BLaER1 (cell line): Measurements from ENCODE around the gene FEM1A.
"Not testable (repeated sequence)": the region's sequence is repeated elsewhere in the genome, so short reads cannot be mapped to it uniquely, and the experiment has no call there.

Source experiments
- H3K27ac ChIP-seq: shearing (Covaris generic); formaldehyde crosslinking; 2 replicates; pipeline ENCODE4 v1.8.1; 2022
- H3K27me3 ChIP-seq: shearing (Covaris generic); formaldehyde crosslinking; 2 replicates; pipeline ENCODE4 v1.8.1; 2022
- H3K36me3 ChIP-seq: shearing (Covaris generic); formaldehyde crosslinking; 2 replicates; pipeline ENCODE4 v1.8.1; 2022
- H3K4me1 ChIP-seq: shearing (Covaris generic); formaldehyde crosslinking; 2 replicates; pipeline ENCODE4 v1.8.1; 2022
- H3K4me2 ChIP-seq: shearing (Covaris generic); formaldehyde crosslinking; 2 replicates; pipeline ENCODE4 v1.8.1; 2022
- H3K4me3 ChIP-seq: shearing (Covaris generic); formaldehyde crosslinking; 2 replicates; pipeline ENCODE4 v1.8.1; 2022
- H3K9ac ChIP-seq: shearing (Covaris generic); formaldehyde crosslinking; 2 replicates; pipeline ENCODE4 v1.8.1; 2022
- H3K9me3 ChIP-seq: shearing (Covaris generic); formaldehyde crosslinking; 2 replicates; pipeline ENCODE4 v1.8.1; 2022
- H4K20me1 ChIP-seq: shearing (Covaris generic); formaldehyde crosslinking; 2 replicates; pipeline ENCODE4 v1.8.1; 2022
- Cebpa-rat ChIP-seq: shearing (Covaris generic); IDR thresholded peaks from 2 replicates; pipeline ENCODE4 v1.8.1; 2022

Gene FEM1A

GRCh38 chr19:4823577-4823976, 32.0 kb downstream of the FEM1A start:
- H3K27ac ChIP-seq: no peak overlapping the region
- H4K20me1 ChIP-seq: peaks cover 20% of the 10 kb centered on the region; the same call in 1 of the 2 replicates
- no peak overlapping the region for H3K9ac ChIP-seq
- H3K36me3 ChIP-seq: peaks cover 56% of the 10 kb centered on the region
- no peak overlapping the region for H3K4me3 ChIP-seq
- H3K4me1 ChIP-seq: peaks cover 8% of the 10 kb centered on the region
- no peak overlapping the region for H3K4me2 ChIP-seq
- no peaks in the 10 kb centered on the region for H3K27me3 ChIP-seq
- H3K9me3 ChIP-seq: no peaks in the 10 kb centered on the region
- no peak for TF ChIP-seq Cebpa-rat

GRCh38 chr19:4829001-4829712, 37.6 kb downstream of the FEM1A start:
- Histone ChIP-seq H3K27ac (peak overlapping the region; percentile 35; the same call in 1 of the 2 replicates), H3K4me3 (no peak overlapping the region), H3K9ac (no peak overlapping the region; the same call in 1 of the 2 replicates)

GRCh38 chr19:4830332-4830731, 38.8 kb downstream of the FEM1A start:
- no peaks in the 10 kb centered on the region for H3K9me3 ChIP-seq
- H3K4me1 ChIP-seq: peaks cover 33% of the 10 kb centered on the region
- H3K36me3 ChIP-seq: peaks cover 13% of the 10 kb centered on the region; the same call in 1 of the 2 replicates
- peak overlapping the region; percentile 91 for H3K27ac ChIP-seq
- no peaks in the 10 kb centered on the region for H3K27me3 ChIP-seq
- TF ChIP-seq Cebpa-rat: no peak
- peak overlapping the region; percentile 90 for H3K4me3 ChIP-seq
- H3K9ac ChIP-seq: peak overlapping the region; percentile 92; the same call in 1 of the 2 replicates
- H4K20me1 ChIP-seq: peaks cover 28% of the 10 kb centered on the region; the same call in 1 of the 2 replicates
- H3K4me2 ChIP-seq: peak overlapping the region; percentile 94

More at GRCh38 chr19:4829001-4829712, 37.6 kb downstream of the FEM1A start:
- peaks cover 33% of the 10 kb centered on the region for H3K4me1 ChIP-seq
- H3K36me3 ChIP-seq: peaks cover 21% of the 10 kb centered on the region; the same call in 1 of the 2 replicates
- peak overlapping the region; percentile 94 for H3K4me2 ChIP-seq
- TF ChIP-seq Cebpa-rat: no peak
- H3K27me3 ChIP-seq: no peaks in the 10 kb centered on the region
- peaks cover 28% of the 10 kb centered on the region; the same call in 1 of the 2 replicates for H4K20me1 ChIP-seq
- H3K9me3 ChIP-seq: no peaks in the 10 kb centered on the region

GRCh38 chr19:4830768-4831265, 39.3 kb downstream of the FEM1A start:
- Histone ChIP-seq H3K27ac (peak overlapping the region; percentile 91), H3K9ac (peak overlapping the region; percentile 92)

GRCh38 chr19:4831304-4831978, 39.9 kb downstream of the FEM1A start, which contains the start of gene TICAM1:
Gene TICAM1 (minus strand): TSS chr19:4831712. CDS start chr19:4818377, 13,335 bp downstream.
- Histone ChIP-seq H3K4me2 (peak within 1 kb of the TSS; percentile 94), H3K9me3 (no peaks in the 10 kb centered on the region), H3K27ac (peak within 1 kb of the TSS; percentile 91), H4K20me1 (peaks cover 27% of the 10 kb centered on the region; the same call in 1 of the 2 replicates), H3K9ac (peak within 1 kb of the TSS; percentile 92), H3K27me3 (no peaks in the 10 kb centered on the region), H3K4me3 (peak within 1 kb of the TSS; percentile 90), H3K36me3 (0 out of 2 replicates have a peak, but pooled peaks cover 8% of the 10 kb centered on the region), H3K4me1 (peaks cover 33% of the 10 kb centered on the region)
- TF ChIP-seq Cebpa-rat: no peak

More at GRCh38 chr19:4830768-4831265, 39.3 kb downstream of the FEM1A start:
- H3K4me1 ChIP-seq: peaks cover 33% of the 10 kb centered on the region
- H3K36me3 ChIP-seq: 0 out of 2 replicates have a peak, but pooled peaks cover 9% of the 10 kb centered on the region
- TF ChIP-seq Cebpa-rat: no peak
- no peaks in the 10 kb centered on the region for H3K9me3 ChIP-seq
- H3K4me2 ChIP-seq: peak overlapping the region; percentile 94
- H3K4me3 ChIP-seq: peak overlapping the region; percentile 90
- H3K27me3 ChIP-seq: no peaks in the 10 kb centered on the region
- H4K20me1 ChIP-seq: peaks cover 28% of the 10 kb centered on the region; the same call in 1 of the 2 replicates

GRCh38 chr19:4831979-4832340, 40.4 kb downstream of the FEM1A start:
- H3K36me3 ChIP-seq: not testable (repeated sequence)
- Histone ChIP-seq H3K27ac (peak overlapping the region; percentile 91), H3K9ac (peak overlapping the region; percentile 92)

GRCh38 chr19:4832776-4833175, 41.2 kb downstream of the FEM1A start:
- Histone ChIP-seq H3K9me3 (no peaks in the 10 kb centered on the region), H3K4me2 (no peak overlapping the region), H3K4me1 (peaks cover 33% of the 10 kb centered on the region), H3K9ac (no peak overlapping the region), H3K27me3 (no peaks in the 10 kb centered on the region), H3K4me3 (no peak overlapping the region), H4K20me1 (peaks cover 18% of the 10 kb centered on the region; the same call in 1 of the 2 replicates), H3K36me3 (peaks cover 15% of the 10 kb centered on the region), H3K27ac (no peak overlapping the region)
- no peak for TF ChIP-seq Cebpa-rat

More at GRCh38 chr19:4831979-4832340, 40.4 kb downstream of the FEM1A start:
- Histone ChIP-seq H3K4me2 (peak overlapping the region; percentile 94), H4K20me1 (peaks cover 23% of the 10 kb centered on the region; the same call in 1 of the 2 replicates), H3K4me3 (peak overlapping the region; percentile 90), H3K4me1 (peaks cover 33% of the 10 kb centered on the region)
- not testable (repeated sequence) for H3K9me3 ChIP-seq, H3K27me3 ChIP-seq
- TF ChIP-seq Cebpa-rat: peak; percentile 56; the same call in 1 of the 2 replicates

- no peak for TF ChIP-seq Cebpa-rat
These were observed 47.7 kb downstream of the FEM1A start for GRCh38 chr19:4839192-4839591.

GRCh38 chr19:4843647-4843965, 52.1 kb downstream of the FEM1A start:
- Histone ChIP-seq H4K20me1 (0 out of 2 replicates have a peak, but pooled peaks cover 10% of the 10 kb centered on the region), H3K27me3 (no peaks in the 10 kb centered on the region), H3K4me3 (no peak overlapping the region), H3K4me2 (no peak overlapping the region), H3K27ac (no peak overlapping the region), H3K9ac (no peak overlapping the region), H3K4me1 (no peaks in the 10 kb centered on the region), H3K9me3 (no peaks in the 10 kb centered on the region), H3K36me3 (peaks cover 99% of the 10 kb centered on the region)
- TF ChIP-seq Cebpa-rat: no peak

More at GRCh38 chr19:4839192-4839591, 47.7 kb downstream of the FEM1A start:
- Histone ChIP-seq H3K4me2 (no peak overlapping the region), H3K4me3 (no peak overlapping the region), H3K27ac (no peak overlapping the region), H3K4me1 (no peaks in the 10 kb centered on the region), H4K20me1 (no peaks in the 10 kb centered on the region), H3K27me3 (no peaks in the 10 kb centered on the region), H3K9ac (no peak overlapping the region), H3K36me3 (peaks cover 79% of the 10 kb centered on the region), H3K9me3 (no peaks in the 10 kb centered on the region)
